ENCODE results near the gene HPRT1. TPM values are rescaled to one million over a fixed set of nuclear protein-coding genes. Genes with fewer than 3 reads are reported as not detected.
A peak's percentile ranks its signal among the peaks of the same experiment; 100 is the strongest.

HPRT1 gene
- polyA plus RNA-seq, 3 donors from 2014 or later, result 57.6 to 99.1 (median 74.1) TPM

GRCh38 chrX:134501941-134502340 lies 42.0 kb downstream of the HPRT1 start:
- H3K27me3 Mint-ChIP-seq (ENCODE audit: low read depth in 3 of 3), result peaks cover 0 to 4% (median 0%) of the 10 kb centered on the region in 3 donors
- H3K27ac Mint-ChIP-seq, result no peak overlapping the region
- no peak for DNase-seq
- no peaks in the 10 kb centered on the region for H3K4me1 Mint-ChIP-seq
- no peak overlapping the region for H3K4me3 Mint-ChIP-seq
- H3K9me3 Mint-ChIP-seq, result no peaks in the 10 kb centered on the region
- H3K36me3 Mint-ChIP-seq, result peaks cover 0 to 4% (median 0%) of the 10 kb centered on the region in 3 donors

- no peak for DNase-seq
- no peak overlapping the region for H3K27ac Mint-ChIP-seq
- no peak overlapping the region for H3K4me3 Mint-ChIP-seq
- peaks cover 0 to 4% (median 0%) of the 10 kb centered on the region in 3 donors for H3K36me3 Mint-ChIP-seq
- H3K4me1 Mint-ChIP-seq, result no peaks in the 10 kb centered on the region
- H3K27me3 Mint-ChIP-seq (ENCODE audit: low read depth in 3 of 3), result peaks cover 0 to 4% (median 0%) of the 10 kb centered on the region in 3 donors
- no peaks in the 10 kb centered on the region for H3K9me3 Mint-ChIP-seq
Observed at GRCh38 chrX:134502686-134503085, 42.7 kb downstream of the HPRT1 start.

GRCh38 chrX:134512566-134512965 lies 52.6 kb downstream of the HPRT1 start:
- no peak overlapping the region for H3K27ac Mint-ChIP-seq
- H3K9me3 Mint-ChIP-seq, result no peaks in the 10 kb centered on the region
- H3K27me3 Mint-ChIP-seq (ENCODE audit: low read depth in 3 of 3), result peaks cover 0 to 7% (median 2%) of the 10 kb centered on the region in 3 donors
- H3K4me3 Mint-ChIP-seq, result no peak overlapping the region
- H3K4me1 Mint-ChIP-seq, result no peaks in the 10 kb centered on the region
- H3K36me3 Mint-ChIP-seq, result peaks cover 0 to 8% (median 0%) of the 10 kb centered on the region in 3 donors
- DNase-seq, result no peak

GRCh38 chrX:134513091-134513490 lies 53.1 kb downstream of the HPRT1 start:
- Mint-ChIP-seq H3K36me3 (peaks cover 0 to 8% (median 0%) of the 10 kb centered on the region in 3 donors), H3K9me3 (no peaks in the 10 kb centered on the region)

GRCh38 chrX:134520860-134521390 lies 61.0 kb downstream of the HPRT1 start:
- H3K27me3 Mint-ChIP-seq (ENCODE audit: low read depth in 3 of 3), result peaks cover 0 to 1% (median 0%) of the 10 kb centered on the region in 3 donors
- H3K36me3 Mint-ChIP-seq, result peaks cover 0 to 3% (median 3%) of the 10 kb centered on the region in 3 donors
- peak in 1 of 3 donors; percentile 10 for DNase-seq
- no peak overlapping the region for H3K4me3 Mint-ChIP-seq
- no peak overlapping the region for H3K27ac Mint-ChIP-seq
- H3K9me3 Mint-ChIP-seq, result no peaks in the 10 kb centered on the region
- peaks cover 7 to 9% of the 10 kb centered on the region in 2 donors for H3K4me1 Mint-ChIP-seq

More at GRCh38 chrX:134513091-134513490, 53.1 kb downstream of the HPRT1 start:
- no peak for DNase-seq
- no peaks in the 10 kb centered on the region for H3K4me1 Mint-ChIP-seq
- peaks cover 0 to 7% (median 2%) of the 10 kb centered on the region in 3 donors for H3K27me3 Mint-ChIP-seq (ENCODE audit: low read depth in 3 of 3)
- no peak overlapping the region for H3K27ac Mint-ChIP-seq
- no peak overlapping the region for H3K4me3 Mint-ChIP-seq

- no peak for DNase-seq
- no peak overlapping the region for H3K27ac Mint-ChIP-seq
- no peak overlapping the region for H3K4me3 Mint-ChIP-seq
- H3K36me3 Mint-ChIP-seq, result peaks cover 0 to 3% (median 3%) of the 10 kb centered on the region in 3 donors
- H3K27me3 Mint-ChIP-seq (ENCODE audit: low read depth in 3 of 3), result peaks cover 1 to 5% (median 2%) of the 10 kb centered on the region in 3 donors
- peaks cover 7 to 9% of the 10 kb centered on the region in 2 donors for H3K4me1 Mint-ChIP-seq
- H3K9me3 Mint-ChIP-seq, result no peaks in the 10 kb centered on the region
Observed at GRCh38 chrX:134524181-134524580, 64.2 kb downstream of the HPRT1 start.

GRCh38 chrX:134525086-134525792 lies 65.3 kb downstream of the HPRT1 start:
- Mint-ChIP-seq H3K27ac (no peak overlapping the region), H3K4me1 (peaks cover 7 to 9% of the 10 kb centered on the region in 2 donors), H3K36me3 (peaks cover 0 to 3% (median 0%) of the 10 kb centered on the region in 3 donors), H3K27me3 (ENCODE audit: low read depth in 3 of 3) (peaks cover 0 to 5% (median 2%) of the 10 kb centered on the region in 3 donors), H3K4me3 (no peak overlapping the region), H3K9me3 (no peaks in the 10 kb centered on the region)
- no peak for DNase-seq

- peaks cover 0 to 3% (median 1%) of the 10 kb centered on the region in 3 donors for H3K36me3 Mint-ChIP-seq
- peaks cover 7 to 9% of the 10 kb centered on the region in 2 donors for H3K4me1 Mint-ChIP-seq
- no peak for DNase-seq
- no peak overlapping the region for H3K4me3 Mint-ChIP-seq
- H3K27me3 Mint-ChIP-seq (ENCODE audit: low read depth in 3 of 3), result peaks cover 0 to 5% (median 5%) of the 10 kb centered on the region in 3 donors
- H3K9me3 Mint-ChIP-seq, result no peaks in the 10 kb centered on the region
- no peak overlapping the region for H3K27ac Mint-ChIP-seq
Observed at GRCh38 chrX:134526399-134526798, 66.4 kb downstream of the HPRT1 start.

- no peak for DNase-seq
- H3K27me3 Mint-ChIP-seq (ENCODE audit: low read depth in 3 of 3), result peaks cover 0 to 7% (median 5%) of the 10 kb centered on the region in 3 donors
- H3K4me3 Mint-ChIP-seq, result no peak overlapping the region
- H3K27ac Mint-ChIP-seq, result no peak overlapping the region
- no peaks in the 10 kb centered on the region for H3K9me3 Mint-ChIP-seq
- peaks cover 0 to 3% (median 3%) of the 10 kb centered on the region in 3 donors for H3K36me3 Mint-ChIP-seq
- H3K4me1 Mint-ChIP-seq, result no peaks in the 10 kb centered on the region
Observed at GRCh38 chrX:134528960-134529359, 69.0 kb downstream of the HPRT1 start.

- Mint-ChIP-seq H3K27ac (no peak overlapping the region), H3K4me1 (no peaks in the 10 kb centered on the region), H3K4me3 (no peak overlapping the region)
Observed at GRCh38 chrX:134529481-134529880, 69.5 kb downstream of the HPRT1 start.

GRCh38 chrX:134530845-134531244 lies 70.9 kb downstream of the HPRT1 start:
- no peak for DNase-seq
- Mint-ChIP-seq H3K9me3 (no peaks in the 10 kb centered on the region), H3K4me1 (no peaks in the 10 kb centered on the region), H3K36me3 (peaks cover 0 to 3% (median 0%) of the 10 kb centered on the region in 3 donors), H3K27me3 (ENCODE audit: low read depth in 3 of 3) (peaks cover 0 to 7% (median 5%) of the 10 kb centered on the region in 3 donors), H3K4me3 (no peak overlapping the region), H3K27ac (no peak overlapping the region)

More at GRCh38 chrX:134529481-134529880, 69.5 kb downstream of the HPRT1 start:
- no peaks in the 10 kb centered on the region for H3K9me3 Mint-ChIP-seq
- H3K27me3 Mint-ChIP-seq (ENCODE audit: low read depth in 3 of 3), result peaks cover 0 to 7% (median 5%) of the 10 kb centered on the region in 3 donors
- DNase-seq, result no peak
- H3K36me3 Mint-ChIP-seq, result peaks cover 0 to 3% (median 3%) of the 10 kb centered on the region in 3 donors

GRCh38 chrX:134533352-134533751 lies 73.4 kb downstream of the HPRT1 start:
- no peak for DNase-seq
- Mint-ChIP-seq H3K27ac (no peak overlapping the region), H3K4me1 (no peaks in the 10 kb centered on the region), H3K27me3 (ENCODE audit: low read depth in 3 of 3) (peaks cover 0 to 7% (median 2%) of the 10 kb centered on the region in 3 donors), H3K9me3 (no peaks in the 10 kb centered on the region), H3K36me3 (peaks cover 0 to 3% (median 0%) of the 10 kb centered on the region in 3 donors), H3K4me3 (no peak overlapping the region)

GRCh38 chrX:134533952-134534351 lies 74.0 kb downstream of the HPRT1 start:
- no peak overlapping the region for H3K27ac Mint-ChIP-seq
- no peak overlapping the region for H3K4me3 Mint-ChIP-seq
- no peak for DNase-seq
- peaks cover 0 to 7% (median 2%) of the 10 kb centered on the region in 3 donors for H3K27me3 Mint-ChIP-seq (ENCODE audit: low read depth in 3 of 3)
- H3K36me3 Mint-ChIP-seq, result peaks cover 0 to 3% (median 0%) of the 10 kb centered on the region in 3 donors
- no peaks in the 10 kb centered on the region for H3K4me1 Mint-ChIP-seq
- H3K9me3 Mint-ChIP-seq, result no peaks in the 10 kb centered on the region

Data from immature natural killer cell (primary cell).